Cardiac fibroblast (primary cell): Measurements from ENCODE around the gene TSPAN14.
A peak's percentile ranks its signal among the peaks of the same experiment; 100 is the strongest.

Source experiments
- DNase-seq, 2 donors: peaks; one replicate each; pipeline versions ENCODE4 v3.0.0 to v3.0.0-alpha.2; 2010; ENCODE audit warnings: low read depth in 2 of 2
- H3K4me3 ChIP-seq, 2 donors: replicated peaks in 1 of 2; 1 replicate in 1 of 2; 2 replicates in 1 of 2; pipeline ENCODE4 v1.5.1; 2011; ENCODE audit warnings: low read depth in 2 of 2, low read length in 2 of 2, mild to moderate bottlenecking in 2 of 2, moderate library complexity in 1 of 2
- TF ChIP-seq, protein P1 (sequence below): IDR thresholded peaks from one replicate; pipeline ENCODE4 v1.5.1; 2011; ENCODE audit warnings: low read depth, mild to moderate bottlenecking, low read length, inconsistent platforms

TSPAN14 gene

DNA sequence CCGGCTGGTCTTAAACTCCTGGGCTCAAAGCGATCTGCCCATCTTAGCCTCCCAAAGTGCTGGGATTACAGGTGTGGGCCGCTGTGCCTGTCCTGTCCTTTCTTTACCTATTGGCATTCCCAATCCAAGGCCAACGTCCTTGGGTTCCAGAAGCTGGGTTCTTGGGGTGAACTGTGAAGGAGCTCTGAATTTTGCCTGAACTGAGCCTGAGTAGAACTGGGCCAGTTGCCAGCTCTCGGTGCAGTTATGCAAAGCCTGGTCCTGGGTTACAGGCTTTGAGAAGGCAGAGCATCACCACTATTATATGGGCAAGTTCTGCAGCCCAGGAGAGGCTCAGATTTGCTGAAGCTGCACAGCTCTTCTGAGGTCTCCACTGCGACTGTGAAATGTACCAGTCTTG, 59.0 kb downstream of the TSPAN14 start:
- TF ChIP-seq, protein P1, sequence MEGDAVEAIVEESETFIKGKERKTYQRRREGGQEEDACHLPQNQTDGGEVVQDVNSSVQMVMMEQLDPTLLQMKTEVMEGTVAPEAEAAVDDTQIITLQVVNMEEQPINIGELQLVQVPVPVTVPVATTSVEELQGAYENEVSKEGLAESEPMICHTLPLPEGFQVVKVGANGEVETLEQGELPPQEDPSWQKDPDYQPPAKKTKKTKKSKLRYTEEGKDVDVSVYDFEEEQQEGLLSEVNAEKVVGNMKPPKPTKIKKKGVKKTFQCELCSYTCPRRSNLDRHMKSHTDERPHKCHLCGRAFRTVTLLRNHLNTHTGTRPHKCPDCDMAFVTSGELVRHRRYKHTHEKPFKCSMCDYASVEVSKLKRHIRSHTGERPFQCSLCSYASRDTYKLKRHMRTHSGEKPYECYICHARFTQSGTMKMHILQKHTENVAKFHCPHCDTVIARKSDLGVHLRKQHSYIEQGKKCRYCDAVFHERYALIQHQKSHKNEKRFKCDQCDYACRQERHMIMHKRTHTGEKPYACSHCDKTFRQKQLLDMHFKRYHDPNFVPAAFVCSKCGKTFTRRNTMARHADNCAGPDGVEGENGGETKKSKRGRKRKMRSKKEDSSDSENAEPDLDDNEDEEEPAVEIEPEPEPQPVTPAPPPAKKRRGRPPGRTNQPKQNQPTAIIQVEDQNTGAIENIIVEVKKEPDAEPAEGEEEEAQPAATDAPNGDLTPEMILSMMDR: no peak
- DNase-seq: no peak
- no peak overlapping the region for H3K4me3 ChIP-seq

DNA sequence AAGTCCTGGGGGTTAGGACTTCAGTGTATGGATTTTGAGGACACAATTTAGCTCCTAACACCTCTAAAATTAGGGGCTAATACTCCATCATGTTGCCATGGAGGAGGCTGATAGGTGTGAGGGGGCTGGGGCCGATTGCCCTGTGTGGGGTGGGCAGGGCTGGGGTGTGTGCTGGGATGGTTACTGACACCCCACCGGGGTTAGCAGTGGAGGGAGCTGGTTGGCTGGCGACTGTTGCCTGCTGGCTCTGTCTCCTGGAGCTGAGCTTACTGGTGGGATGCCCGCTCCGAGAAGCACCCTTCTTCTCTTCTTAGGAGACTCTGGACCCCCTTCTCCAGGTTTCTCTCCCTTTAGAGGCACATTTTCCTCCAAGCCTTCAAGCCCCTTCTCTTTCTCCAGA, 61.4 kb downstream of the TSPAN14 start:
- H3K4me3 ChIP-seq: no peak overlapping the region
- TF ChIP-seq, protein P1: no peak

DNA sequence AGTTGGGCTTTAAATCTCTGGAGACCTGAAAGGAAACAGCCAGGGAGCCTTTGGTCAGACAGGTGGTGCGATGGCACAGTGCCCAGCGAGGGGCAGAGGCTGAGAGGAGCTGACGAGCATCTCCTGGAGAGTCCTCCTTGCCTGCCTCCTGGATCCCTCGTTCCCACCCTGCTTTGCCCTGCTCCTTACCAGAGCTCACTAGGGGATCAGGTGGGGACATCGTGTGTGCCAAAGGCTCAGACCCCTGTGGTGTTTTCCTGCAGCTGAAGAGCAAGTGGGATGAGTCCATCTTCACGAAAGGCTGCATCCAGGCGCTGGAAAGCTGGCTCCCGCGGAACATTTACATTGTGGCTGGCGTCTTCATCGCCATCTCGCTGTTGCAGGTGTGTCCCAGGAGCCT, 61.8 kb downstream of the TSPAN14 start:
- no peak for DNase-seq
- TF ChIP-seq, protein P1: no peak
- no peak overlapping the region for H3K4me3 ChIP-seq

More for the DNA sequence above, 61.4 kb downstream of the TSPAN14 start:
- DNase-seq: no peak

DNA sequence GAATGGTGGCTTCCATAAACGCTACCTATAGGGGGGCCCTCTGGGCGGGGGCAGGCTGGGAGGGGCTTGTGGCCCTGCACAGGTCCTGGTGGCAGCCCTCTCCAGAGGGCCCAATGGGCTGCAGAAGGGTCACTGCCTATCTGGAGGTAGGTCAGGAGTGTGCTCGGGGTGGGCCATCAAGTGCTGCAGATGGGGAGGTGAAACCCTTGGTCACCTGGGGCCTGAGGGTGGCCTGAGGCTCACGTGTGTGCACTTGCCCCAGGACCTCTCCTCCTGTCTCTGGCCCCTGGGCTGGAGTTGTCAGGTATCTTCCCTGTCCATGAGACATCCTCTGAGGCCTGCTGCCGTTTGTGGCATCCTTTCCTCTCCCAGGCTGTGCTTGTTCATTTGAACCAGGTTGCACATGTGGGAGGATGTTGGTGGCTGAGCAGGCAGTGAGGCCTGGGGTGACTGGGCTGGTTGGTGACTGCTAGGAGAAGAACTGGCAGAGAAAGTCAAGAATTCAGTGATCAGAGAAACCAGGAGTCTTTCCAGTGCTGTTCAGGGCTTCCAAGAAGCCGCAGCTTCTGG, 62.5 kb downstream of the TSPAN14 start:
- no peak overlapping the region for H3K4me3 ChIP-seq
- DNase-seq: no peak
- TF ChIP-seq, protein P1: no peak

DNA sequence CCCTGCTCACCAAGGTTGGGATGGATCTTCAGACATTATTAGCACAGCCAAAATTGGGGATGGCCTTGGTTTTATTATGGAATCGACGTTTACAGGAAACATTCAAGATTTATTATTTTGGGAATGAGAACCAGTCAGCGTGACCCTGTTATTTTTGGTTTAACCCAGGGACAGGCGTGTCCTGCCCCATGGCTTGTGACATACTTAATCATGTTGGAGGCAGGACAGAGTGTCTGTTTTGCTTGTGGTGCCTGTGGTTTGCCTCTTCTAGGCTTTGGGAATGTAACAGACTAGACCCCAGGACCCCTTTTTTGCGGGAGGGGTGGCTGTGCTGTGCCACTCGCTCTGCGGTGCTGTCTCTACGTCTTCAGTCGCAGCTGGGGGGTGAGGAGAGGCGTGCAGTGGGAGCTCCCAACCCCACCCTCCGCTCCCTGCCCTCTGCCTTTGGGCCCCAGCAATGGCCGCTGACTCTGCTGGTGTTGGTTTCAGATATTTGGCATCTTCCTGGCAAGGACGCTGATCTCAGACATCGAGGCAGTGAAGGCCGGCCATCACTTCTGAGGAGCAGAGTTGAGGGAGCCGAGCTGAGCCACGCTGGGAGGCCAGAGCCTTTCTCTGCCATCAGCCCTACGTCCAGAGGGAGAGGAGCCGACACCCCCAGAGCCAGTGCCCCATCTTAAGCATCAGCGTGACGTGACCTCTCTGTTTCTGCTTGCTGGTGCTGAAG, 63.5 kb downstream of the TSPAN14 start:
- DNase-seq: peak in 1 of 2 donors; percentile 45

DNA sequence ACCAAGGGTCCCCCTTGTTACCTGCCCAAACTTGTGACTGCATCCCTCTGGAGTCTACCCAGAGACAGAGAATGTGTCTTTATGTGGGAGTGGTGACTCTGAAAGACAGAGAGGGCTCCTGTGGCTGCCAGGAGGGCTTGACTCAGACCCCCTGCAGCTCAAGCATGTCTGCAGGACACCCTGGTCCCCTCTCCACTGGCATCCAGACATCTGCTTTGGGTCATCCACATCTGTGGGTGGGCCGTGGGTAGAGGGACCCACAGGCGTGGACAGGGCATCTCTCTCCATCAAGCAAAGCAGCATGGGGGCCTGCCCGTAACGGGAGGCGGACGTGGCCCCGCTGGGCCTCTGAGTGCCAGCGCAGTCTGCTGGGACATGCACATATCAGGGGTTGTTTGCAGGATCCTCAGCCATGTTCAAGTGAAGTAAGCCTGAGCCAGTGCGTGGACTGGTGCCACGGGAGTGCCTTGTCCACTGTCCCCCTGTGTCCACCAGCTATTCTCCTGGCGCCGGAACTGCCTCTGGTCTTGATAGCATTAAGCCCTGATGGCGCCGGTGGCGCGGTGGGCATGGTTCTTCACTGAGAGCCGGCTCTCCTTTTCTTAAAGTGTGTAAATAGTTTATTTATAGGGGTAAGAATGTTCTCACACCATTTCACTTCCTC, 64.2 kb downstream of the TSPAN14 start:
- TF ChIP-seq, protein P1: no peak
- DNase-seq: no peak
- H3K4me3 ChIP-seq: no peak overlapping the region

More for the DNA sequence above, 63.5 kb downstream of the TSPAN14 start:
- no peak overlapping the region for H3K4me3 ChIP-seq
- TF ChIP-seq, protein P1: no peak
